H1 (cell line): ENCODE measurements around the gene PTPRR. TPM values are rescaled to one million over a fixed set of nuclear protein-coding genes. Genes with fewer than 3 reads are reported as not detected.

ENCODE experiments used
- KDM5A ChIP-seq: fragments of 200-600 bp; IDR thresholded peaks from 2 replicates; pipeline ENCODE4 v1.7.1; 2012; ENCODE audit warnings: mild to moderate bottlenecking, low read length, inconsistent platforms, mixed read lengths
- ZNF274 ChIP-seq: IDR thresholded peaks from 2 replicates; pipeline ENCODE4 v1.7.0; 2012; ENCODE audit warnings: low read length, borderline replicate concordance; ENCODE audit errors: extremely low read depth
- polyA plus RNA-seq, 7 experiments: library from polyadenylated mRNA; depleted of rRNA in 3 of 7; stranded (reverse) in 5 of 7; unstranded in 2 of 7; fragments of >200 nt in 5 of 7; fragments of 200-250 nt in 2 of 7; gene quantifications; 1 replicate in 5 of 7; 2 replicates in 1 of 7; 4 replicates in 1 of 7; pipeline versions ENCODE4 v1.2.1 to v1.2.3, GENCODE V29; 2011 to 2013; ENCODE audit warnings: missing spikeins in 2 of 7, mixed read lengths in 2 of 7
- total RNA-seq: library from RNA; stranded (reverse); fragmentation: NEBNext Ultra II Directional; extraction: Animal tissue kit (Norgen Biotek cat#: 25700); gene quantifications from 2 replicates; pipeline ENCODE4 v1.2.1, GENCODE V29; 2021
- TF ChIP-seq, protein P1 (sequence below): IDR thresholded peaks from 2 replicates; pipeline ENCODE4 v1.6.1; 2012; ENCODE audit warnings: inconsistent platforms

The PTPRR gene
- total and polyA plus RNA-seq, 2 of the 8 experiments (the other 6 are each of a cell fraction or from before 2014, with no cell fraction given) = 0.07 to 0.35 TPM

DNA sequence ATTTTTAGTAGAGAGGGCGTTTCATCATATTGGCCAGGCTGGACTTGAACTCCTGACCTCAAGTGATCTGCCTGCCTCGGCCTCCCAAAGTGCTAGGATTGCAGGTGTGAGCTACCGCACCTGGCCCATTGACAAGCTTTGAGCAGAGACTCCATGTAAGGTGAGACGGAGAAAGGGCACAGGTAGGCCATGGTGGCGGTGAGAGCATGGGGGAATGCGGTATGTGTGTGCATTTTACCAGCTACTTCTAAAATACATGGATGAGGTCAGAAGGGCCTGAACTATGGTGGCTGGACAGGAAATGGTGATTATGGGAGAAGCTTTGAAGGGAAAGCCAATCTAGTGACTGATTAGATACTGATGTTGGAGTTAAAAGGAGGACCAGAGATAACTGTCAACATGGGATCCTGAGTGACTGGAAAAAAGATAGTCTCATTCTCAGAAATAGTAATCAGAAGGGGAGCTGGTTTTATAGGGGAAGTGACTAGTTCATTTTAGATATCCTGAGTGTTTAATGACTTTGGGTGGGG, 261.4 kb downstream of the PTPRR start (continued):
- TF ChIP-seq, protein P1, sequence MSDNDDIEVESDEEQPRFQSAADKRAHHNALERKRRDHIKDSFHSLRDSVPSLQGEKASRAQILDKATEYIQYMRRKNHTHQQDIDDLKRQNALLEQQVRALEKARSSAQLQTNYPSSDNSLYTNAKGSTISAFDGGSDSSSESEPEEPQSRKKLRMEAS = no peak
- TF ChIP-seq KDM5A (no peak), ZNF274 (no peak)
